Activated CD8-positive, alpha-beta memory T cell treated with anti-CD3 and anti-CD28 coated beads, Interleukin-2, amount 50 U/mL, for 4 hours (primary cell): ENCODE measurements around the gene MOV10L1.
"Not testable (repeated sequence)": the region's sequence is repeated elsewhere in the genome, so short reads cannot be mapped to it uniquely, and the experiment has no call there.

Experiments
- DNase-seq: peaks from one replicate; pipeline ENCODE4 v3.0.0-alpha.2; 2020

The MOV10L1 gene

DNA sequence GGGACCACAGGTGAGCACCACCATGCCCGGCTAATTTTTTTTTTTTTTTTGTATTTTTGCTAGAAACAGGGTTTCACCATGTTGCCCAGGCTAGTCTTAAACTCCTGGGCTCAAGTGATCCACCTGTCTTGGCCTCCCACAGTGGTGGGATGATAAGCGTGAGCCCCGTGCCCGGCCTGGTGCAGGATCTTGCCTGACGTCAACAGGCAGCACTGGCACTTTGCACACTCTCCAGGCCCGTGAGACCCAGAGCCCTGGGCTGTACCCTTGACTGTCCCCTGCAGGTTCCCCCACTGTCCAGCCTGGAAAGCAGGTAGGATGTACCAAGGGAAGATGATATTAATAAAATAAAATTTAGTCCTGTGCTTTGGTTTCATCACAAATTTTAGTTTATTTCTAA is 51.7 kb downstream of the MOV10L1 start:
- no peak for DNase-seq

DNA sequence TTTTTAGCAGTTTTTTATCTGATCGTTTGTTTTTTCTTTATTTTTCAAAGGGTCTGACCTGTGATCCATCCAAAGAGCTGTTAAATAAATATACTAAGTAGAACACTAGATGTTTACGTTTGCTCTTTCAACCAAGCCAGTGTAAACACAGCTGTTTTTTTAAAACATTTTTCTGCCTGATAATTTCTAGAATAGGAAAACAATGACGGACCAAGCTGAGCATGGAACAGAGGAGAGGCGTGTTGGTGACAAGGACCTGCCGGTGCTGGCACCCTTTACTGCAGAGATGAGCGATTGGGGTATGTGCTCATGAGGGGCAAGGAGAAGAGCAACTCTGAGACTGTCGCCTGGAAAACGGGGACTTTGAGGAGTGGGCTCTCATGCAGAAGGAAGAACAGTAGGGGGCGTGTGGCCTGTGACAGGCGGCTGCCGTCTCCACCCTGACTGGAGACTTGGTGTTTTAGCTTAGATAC is 52.1 kb downstream of the MOV10L1 start:
- no peak for DNase-seq

DNA sequence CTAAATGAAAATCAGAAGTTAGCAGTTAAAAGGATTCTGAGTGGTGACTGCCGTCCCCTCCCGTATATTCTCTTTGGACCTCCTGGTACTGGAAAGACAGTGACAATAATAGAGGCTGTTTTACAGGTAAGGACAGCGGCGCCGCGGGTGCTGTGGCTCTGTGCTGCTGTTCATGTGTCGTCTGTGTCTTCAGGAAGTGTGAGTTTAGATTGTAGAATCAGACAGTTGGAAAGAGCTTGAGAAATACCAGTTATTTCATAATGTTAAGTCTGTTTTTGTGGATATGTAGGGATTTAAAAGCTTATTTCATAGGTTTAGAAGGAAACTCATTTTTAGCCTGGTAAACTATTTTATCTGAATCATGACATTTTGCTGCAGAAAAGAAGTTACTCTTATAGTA is 53.3 kb downstream of the MOV10L1 start:
- no peak for DNase-seq

DNA sequence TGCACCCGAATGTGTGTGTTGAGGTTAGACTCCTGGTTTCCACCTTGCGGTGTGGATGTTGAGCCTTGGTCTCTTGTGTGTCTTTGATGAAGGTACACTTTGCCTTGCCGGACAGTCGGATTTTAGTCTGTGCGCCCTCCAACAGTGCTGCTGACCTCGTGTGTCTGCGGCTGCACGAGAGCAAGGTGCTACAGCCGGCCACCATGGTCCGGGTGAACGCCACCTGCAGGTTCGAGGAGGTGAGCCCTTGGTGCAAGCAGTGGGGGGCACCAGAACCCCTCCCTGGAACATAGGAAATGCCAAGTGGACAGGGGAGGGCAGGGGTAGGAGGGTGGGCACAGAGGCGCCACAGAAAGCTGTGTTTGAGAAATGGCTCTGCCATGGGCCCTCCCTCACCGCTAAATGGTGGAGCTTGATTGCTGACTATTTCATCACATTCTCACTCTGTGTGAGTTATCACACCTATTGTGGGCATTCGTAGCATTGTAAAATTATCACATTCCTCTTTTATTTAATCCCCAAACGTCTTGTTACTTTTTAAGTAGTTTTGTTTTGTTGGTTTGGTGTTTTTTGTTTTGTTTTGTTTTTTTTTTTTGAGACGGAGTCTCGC is 54.3 kb downstream of the MOV10L1 start:
- no peak for DNase-seq

DNA sequence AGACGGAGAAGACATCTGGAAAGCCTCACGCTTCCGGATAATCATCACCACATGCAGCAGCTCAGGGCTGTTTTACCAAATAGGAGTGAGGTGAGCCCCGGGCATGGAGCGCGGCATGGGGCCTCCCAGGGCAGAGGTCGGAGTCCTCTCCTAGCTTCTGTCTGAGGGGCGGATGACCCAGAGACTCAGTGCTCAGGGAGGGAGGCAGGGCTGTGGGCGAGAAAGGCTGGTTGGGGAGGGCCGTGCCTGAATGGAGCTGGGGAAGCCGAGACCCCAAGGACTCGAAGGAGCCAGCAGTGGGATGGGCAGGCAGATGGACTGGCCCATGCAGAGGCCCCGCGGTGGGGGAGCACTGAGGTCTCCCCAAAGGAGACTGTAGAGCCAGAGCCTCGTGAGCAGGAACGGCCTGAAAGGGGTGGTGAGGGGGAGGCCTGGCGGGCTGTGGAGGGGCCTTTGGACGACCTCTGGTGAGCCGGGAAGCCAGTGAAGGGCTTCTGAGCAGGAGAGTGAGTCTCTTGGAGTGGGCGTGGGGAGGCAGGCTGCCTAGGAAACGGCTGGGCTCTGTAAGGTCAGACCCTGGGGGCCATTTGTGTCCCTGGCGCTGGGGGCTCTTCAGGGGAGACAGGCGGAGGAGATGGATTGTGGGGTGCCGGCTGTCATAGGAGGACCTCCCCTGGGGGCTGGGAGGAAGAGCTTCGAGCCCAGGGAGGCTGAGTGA is 56.1 kb downstream of the MOV10L1 start:
- no peak for DNase-seq

DNA sequence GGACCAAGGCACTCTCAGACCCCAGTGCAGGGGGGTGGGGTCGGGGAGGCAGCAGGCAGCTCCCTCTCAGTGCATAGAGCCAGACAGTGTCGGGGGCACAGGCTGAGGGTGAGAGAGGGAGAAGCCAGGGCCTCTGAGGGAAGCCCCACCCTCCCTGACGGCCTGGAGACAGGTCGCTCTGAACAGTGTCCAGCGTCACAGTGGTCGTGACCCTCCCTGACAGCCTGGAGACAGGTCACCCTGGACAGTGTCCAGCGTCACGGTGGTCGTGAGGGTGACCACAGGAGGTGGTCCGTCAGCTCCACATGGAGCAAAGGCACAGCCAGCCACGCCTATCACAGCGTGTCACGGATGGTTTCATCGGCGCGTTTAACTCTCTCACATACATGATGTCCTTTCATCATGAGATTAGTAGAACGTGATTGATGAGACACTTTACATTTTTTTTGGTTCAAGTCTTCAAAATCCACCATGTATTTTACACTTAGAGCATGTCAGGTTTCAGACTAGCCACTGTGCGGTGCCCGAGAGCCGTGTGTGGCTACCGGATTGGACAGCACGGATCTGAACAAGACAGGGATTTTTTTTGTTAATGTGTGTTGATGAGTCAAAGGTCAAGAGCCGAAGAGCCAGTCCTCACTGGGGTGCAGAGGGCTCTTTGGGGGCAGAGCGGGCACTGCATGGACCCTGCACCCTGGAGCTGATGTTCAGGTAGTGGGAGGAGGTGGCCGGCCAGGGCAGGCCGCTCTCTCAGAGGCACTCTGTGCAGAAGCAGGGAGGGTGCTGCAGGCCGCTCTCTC is 56.8 kb downstream of the MOV10L1 start:
- no peak for DNase-seq

DNA sequence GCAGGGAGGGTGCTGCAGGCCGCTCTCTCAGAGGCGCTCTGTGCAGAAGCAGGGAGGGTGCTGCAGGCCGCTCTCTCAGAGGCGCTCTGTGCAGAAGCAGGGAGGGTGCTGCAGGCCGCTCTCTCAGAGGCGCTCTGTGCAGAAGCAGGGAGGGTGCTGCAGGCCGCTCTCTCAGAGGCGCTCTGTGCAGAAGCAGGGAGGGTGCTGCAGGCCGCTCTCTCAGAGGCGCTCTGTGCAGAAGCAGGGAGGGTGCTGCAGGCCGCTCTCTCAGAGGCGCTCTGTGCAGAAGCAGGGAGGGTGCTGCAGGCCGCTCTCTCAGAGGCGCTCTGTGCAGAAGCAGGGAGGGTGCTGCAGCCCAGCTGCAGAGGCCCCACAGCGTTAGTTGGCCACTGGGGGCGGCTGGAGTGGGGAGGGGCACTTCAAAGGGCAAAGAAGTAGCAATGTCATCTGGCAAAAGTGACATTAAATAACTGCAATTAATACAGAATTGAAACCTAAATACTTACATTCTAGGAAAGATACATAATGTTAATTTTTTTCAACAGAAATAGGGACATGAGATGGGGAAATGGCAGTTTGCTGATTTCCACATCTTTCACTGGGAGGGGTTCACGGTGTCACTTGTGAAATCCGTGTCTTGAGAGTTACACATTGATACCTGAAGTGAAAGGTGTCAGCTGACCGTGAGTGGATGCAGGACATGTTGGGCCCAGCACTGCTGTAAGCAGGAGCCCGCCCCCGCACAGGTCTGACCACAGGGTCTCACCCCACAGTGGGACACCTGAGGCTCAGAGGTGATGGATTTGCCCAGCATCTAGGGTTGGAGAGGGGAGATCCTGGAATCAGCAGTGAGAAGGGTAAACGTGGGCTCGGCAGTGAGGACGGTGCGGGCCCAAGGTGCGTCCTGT is 57.7 kb downstream of the MOV10L1 start:
- not testable (repeated sequence) for DNase-seq

DNA sequence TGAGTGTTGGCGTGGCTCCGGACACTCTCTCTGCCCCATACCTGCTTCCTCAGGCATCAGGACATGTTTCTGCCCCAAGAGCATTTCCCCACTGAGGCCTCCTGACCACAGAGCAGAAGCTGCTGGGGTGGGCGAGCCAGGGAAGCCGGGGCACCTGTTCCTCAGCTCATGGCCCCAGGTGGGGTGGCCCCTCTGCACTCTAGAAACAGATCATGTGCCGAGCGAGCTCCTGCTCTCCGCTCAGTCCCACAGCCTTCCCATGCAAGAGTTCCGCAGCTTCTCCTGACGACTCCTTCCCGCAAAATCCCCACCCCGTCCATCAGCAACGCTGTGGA is 58.3 kb downstream of the MOV10L1 start:
- no peak for DNase-seq

DNA sequence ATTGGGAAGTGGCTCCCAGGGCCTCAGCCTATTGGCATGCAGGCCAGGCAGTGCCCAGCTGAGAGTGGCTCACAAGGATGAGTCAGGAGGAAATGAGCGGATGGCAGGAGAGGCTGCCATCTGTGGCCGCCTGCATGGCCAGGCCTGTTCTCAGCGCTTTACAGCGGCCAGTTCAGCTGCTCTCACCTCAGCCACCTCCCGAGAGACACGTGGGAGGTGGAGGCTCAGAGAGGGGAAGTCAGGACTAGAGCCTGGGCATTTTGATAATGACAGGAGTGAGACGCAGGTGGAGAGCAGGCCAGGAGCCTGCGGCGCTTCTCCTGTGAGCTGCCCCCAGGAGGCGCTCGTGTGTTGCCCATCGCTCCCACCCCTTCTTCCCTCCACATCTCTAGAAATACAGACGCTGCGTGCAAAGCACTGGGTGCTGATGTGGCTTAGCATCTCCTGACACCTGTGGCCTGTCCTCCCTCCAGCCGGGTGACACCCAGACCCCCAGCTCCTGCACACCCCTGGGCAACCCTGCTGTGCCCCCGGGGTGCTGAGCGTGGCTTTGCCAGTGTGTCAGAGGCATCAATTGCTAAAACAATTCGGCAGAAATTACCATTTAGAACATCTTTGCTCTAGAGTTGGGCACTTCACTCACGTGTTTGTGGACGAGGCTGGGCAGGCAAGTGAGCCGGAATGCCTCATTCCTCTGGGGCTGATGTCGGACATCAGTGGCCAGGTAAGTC is 59.4 kb downstream of the MOV10L1 start:
- peak; percentile 78 for DNase-seq

DNA sequence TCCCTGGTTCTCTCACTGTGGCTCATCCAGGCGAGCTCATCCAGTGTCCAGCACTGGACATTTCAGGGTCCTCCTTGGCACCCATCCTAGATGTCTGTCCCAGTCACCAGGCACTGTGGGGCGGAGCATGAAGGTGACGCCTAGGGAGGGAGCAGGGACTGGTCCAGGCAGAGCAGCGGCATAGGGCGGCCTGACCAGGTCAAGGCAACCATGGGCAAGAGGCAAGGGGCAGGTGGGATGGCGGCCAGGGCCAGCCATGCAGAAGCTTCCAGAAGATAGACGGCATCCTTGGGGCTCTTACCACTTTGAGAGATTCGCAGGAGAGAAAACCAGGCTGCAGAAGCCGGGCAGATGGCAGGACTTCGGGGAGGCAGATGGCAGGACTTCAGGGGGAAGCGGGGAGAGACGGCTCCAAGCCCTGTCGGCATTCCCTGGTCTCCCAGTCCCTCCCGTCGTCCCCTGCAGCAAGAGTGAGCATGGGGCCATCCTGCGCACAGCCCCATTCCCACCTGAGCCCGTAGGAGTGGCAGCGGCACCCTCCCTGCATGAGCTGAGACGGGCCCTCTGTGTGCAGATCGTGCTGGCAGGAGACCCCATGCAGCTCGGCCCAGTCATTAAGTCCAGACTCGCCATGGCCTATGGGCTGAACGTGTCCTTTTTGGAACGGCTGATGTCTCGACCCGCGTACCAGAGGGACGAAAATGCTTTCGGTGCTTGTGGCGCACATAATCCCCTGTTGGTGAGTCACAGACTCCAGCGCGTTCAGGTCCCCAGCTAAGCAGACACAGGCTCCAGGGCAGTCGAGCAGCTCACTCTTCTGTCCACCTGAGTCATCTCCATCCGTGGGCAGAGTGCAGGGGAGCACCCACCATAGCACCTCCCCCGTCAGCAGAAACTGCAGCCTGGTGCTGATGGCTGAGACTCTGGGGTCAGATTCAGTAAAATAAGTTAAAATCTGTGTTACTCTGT is 60.6 kb downstream of the MOV10L1 start:
- no peak for DNase-seq

DNA sequence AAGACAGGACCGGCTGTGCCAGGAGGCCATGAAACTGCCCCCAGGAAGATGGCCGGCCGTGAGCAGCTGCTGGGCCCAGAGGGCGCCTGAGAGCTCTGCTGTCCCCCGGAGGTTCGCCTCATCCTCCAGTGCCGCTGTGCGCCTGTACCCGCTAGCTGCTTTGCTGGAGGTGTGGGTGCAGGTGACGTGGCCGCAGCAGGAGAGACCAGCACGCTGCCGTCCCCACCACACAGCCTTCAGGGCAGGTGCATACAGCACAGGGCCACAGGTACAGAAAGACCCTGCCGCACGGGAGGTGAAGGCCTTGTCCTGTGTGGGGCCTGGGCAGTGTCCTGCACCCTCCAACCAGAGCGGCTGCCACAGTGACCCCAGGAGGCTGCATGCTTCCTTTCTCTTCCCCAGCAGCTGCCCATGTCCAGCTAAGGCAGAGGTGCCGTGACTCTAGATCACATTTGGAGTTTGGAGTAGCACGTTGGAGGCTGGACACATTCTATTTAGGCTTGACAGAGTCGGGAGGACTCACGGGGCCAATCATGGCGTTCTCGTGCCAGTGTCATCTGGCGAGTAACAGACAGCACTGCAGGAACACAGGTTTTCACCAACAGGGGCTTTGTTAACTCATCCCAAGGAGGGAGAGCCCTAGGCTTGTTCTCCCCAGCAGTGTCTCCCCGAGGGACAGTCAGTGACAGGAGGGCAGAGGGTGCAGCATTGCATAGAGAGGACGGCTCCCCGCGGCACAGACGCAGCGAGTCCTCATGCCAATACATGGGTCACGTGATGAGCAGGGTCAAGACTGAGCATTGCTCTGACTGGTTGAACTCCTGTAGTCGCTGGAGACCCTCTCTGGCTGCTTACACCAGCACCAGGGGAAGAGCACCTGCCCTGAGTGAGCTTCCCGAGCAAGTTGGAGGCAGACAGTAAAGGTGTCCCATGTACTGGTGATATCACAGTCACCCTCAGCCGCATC is 62.0 kb downstream of the MOV10L1 start:
- DNase-seq, result no peak

DNA sequence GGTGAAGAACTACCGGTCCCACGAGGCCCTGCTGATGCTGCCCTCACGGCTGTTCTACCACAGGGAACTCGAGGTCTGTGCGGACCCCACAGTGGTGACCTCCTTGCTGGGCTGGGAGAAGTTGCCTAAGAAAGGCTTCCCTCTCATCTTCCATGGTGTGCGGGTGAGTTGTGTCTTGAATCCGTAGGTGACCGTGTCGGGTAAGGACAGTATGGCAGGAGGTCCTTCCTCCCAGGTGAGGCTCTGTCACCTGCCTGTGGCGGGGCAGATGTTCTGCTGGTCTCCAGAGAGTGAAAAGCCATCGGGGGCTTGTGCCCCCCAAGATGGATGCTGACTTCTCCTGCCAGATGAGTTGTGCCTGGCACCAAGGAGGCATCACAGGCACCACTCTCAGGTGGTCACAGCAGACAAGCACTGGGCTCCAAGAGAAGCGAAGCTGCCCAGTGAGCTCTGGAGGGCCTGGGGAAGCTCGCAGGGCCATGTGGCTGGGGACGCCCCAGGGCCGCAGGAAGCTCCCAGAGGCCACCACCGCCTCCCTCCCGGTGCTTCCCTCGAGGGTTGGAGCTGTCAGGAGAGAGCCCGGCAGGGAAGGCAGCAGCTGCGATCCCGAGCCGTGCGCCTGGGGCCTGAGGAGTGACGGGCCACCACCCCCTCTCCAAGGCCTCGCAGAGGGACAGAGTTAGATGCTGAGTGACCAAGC is 63.4 kb downstream of the MOV10L1 start:
- DNase-seq, result no peak

DNA sequence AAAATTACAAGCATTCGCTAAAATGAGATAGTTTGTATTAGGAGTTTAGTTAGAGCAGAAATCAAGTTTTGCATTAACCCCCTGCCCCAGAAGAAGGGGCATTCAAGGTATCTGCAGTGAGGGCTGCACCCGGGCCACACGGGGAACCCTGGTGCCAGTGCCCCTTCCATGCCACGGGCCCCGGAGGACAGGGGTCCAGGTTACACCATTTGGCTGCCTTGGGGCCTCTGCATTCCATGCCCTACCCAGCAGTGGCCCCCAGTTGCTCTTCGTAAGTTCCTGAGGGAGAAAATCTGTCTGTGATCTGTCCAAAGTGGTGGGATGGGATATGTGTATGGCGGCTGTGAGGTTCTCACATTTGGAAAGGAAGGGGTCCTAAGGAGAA is 63.9 kb downstream of the MOV10L1 start:
- DNase-seq, result no peak

DNA sequence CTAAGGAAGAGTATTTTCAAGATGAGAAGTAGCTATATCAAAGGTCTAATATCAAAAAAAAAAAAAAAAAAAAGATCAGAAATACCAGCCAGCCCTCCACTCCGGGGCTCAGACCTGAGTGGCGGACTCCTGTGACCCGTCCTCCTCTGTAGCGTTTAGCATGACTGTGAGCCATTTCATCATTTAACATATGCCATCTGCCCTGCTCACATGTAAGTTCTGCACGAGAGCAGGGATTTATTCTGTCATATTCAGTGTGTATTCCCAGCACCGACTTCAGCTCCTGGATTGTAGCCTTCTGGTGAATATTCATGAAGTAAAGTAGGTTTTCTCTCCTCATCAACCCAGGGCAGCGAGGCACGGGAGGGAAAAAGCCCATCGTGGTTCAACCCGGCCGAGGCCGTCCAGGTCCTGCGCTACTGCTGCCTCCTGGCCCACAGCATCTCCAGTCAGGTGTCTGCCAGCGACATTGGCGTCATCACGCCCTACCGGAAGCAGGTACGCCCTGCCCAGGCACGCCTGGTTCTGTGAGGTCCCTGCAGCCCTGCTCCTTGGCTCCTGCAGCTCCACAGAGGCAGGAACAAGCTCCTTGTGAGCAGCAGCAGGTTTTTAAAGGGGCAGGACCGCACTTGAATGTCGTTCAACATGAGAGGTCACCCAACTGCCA is 68.0 kb downstream of the MOV10L1 start:
- DNase-seq, result no peak

DNA sequence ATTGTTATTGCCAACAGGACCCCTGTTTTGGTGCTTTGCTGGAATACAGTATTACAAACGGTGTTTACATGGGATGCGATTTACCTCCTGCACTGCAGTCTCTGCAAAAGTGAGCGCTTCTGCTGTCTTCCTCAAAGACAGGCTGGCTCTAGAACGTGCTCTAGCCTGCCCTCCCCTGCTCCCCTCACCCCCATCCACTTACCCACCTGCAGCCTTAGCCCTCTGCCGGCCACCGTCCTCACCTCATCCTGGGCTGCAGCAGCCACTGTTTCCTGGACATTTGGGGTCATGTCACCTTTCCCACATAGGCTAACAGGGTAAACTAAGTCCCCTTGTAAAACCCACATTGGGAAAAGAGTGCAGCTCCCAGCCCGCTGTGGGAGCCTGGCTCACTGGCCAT is 71.1 kb downstream of the MOV10L1 start:
- no peak for DNase-seq

DNA sequence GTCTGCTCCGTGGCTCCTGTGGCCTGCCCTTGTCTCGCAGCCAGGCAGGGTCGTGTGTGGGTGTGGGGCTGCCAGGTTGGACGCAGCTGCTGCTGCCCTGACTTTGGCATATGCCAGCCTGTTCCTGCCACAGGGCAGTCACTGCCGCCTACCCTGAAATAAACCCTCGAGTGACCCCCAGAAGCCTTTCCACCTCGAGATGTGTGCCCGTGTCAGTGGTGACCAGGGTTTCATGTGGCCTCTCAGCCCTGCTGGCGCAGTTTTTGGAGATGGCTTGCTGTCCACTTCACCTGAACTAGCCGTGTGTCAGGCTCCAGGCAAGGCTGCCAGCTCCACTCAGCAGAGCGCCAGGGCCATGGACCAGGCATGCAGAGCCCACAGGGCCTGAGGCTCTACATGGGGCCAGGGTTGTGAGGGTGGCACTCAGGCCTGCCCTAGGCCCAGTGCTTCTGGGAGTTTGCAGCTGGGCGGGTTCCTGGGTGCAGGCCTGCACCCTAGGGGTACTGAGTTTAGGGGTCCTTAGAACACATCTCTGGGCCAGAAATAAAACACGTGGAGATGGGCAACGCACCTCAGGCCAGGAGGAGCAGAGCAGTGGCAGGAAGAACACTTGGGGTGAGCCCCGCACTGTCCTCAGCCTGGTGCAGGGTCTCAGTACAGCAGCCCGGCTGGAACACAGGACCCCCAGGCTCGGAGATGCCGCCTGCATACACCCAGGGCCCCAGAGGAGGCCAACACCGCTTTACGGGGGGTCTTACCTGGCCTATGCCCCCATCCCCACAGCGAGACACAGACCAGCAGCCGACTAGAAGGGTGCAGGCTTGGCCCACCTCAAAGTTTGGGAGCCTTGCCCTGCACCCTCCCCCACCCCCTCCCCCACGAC is 71.9 kb downstream of the MOV10L1 start:
- no peak for DNase-seq

DNA sequence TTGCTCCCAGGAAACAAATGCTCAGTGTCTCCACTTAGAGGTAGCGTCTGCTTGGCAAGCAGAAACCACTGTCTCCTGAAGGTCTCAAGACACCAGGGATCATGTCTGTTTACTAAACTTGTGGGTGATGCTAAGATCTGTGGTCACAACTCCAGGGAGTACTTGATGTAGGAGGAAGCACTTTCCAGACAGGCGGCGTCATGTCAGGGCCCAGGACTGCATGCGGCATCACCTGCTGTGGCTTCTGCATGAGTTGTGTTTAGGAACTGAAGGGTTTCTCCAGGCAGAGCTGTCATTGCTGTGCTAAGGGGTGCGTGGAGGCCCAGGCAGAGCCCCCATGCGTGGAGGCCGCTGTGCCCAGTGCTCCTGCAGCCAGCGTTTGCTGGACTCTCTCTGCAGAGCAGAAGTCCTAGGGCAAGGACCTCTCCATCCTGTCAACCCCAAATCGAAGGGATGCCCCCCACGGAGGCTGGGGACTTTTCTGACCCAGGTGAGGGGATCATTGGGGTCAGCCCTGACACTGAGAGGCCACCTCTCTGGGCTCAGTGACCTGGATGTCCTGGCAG is 72.7 kb downstream of the MOV10L1 start:
- no peak for DNase-seq
